NCI-H2107 (cell line): ENCODE measurements around the gene ZCCHC2.

Experiments
- DNase-seq: peaks from one replicate; lab custom pipeline; 2025; lab: John Stamatoyannopoulos, UW

The ZCCHC2 gene

DNA sequence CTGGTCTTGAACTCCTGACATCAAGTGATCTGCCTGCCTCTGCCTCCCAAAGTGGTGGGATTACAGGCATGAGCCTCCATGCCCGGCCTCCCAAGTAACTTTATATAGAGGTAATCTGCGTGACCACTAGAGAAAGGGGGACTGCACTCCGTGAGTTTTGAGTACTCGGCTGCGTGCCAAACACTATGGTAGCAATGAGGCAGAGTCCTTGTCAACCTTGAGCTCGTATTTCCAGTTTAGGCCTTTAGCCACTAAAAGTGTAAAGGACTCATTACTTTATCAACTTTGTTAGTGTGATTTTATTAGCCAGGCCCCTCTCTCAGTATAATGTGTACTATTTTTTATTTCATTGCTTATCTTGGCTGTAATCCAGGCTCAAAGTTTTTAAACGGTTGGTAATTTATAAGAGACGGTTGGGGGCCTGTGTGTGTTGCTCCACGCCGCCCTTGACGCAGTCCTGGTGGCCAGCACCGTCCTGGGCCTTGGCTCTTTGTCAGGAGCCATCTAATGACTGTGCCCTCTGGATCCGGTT lies 56.2 kb downstream of the ZCCHC2 start:
- DNase-seq, result no peak

DNA sequence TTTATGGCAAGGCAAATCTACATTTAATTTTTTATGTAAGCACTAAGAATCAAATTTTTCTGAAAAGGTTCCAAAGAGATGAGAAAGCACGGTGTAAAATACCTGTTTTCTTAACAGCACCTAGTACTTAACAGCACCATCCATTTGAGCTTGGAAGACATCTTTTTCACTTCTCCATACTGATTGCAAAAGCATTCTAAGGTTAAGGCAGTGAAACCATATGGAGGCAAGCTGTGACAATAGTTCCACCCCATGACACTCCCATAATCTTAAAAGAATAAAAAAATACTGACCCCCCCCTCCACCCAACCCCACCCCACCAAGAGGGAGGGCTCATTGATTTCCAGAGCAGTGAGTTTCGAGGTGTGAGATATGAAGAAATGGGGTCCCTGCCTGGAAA lies 60.6 kb downstream of the ZCCHC2 start:
- no peak for DNase-seq

DNA sequence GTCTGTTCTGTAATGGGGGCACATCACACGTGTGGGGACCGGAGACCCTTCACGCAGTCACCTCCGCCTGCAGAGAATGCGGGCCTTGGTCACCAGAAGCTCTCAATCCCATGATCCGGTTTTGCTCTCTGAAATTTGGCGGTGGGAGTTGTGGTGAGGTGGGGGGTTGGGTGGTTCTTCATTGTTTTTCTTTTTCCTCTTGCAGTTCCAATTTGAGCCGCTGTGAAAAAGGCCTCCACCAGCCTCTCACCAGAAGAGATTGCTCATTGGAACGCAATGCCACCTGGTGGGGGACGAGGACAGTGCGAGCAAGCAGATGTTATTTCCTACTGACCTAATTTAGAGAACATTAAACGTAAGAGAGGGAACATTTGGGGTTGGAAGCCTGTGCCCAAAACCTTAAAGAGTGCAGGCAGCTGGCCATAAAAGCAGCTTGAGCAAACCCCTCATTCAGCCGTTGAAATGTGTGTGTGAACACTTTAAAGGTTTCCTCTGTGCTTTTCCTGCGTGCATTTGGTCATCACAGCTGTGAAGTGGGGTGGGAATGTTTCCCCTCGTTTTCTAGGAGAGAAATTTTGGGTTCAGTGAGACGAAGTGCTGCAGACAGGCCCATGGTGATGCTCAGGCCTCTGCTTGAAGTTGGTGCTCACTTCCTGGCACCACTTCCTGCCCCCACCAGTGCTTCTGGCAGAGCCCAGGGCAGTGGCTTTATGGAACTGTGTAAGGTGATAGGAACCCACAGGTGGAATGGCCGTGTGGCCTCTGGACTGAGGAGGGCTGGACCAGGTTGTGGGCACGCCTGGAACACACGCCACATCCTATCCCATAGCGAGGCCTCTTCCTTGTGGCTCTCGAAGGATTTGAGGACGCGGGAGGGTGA lies 61.7 kb downstream of the ZCCHC2 start:
- DNase-seq, result peak; percentile 91

DNA sequence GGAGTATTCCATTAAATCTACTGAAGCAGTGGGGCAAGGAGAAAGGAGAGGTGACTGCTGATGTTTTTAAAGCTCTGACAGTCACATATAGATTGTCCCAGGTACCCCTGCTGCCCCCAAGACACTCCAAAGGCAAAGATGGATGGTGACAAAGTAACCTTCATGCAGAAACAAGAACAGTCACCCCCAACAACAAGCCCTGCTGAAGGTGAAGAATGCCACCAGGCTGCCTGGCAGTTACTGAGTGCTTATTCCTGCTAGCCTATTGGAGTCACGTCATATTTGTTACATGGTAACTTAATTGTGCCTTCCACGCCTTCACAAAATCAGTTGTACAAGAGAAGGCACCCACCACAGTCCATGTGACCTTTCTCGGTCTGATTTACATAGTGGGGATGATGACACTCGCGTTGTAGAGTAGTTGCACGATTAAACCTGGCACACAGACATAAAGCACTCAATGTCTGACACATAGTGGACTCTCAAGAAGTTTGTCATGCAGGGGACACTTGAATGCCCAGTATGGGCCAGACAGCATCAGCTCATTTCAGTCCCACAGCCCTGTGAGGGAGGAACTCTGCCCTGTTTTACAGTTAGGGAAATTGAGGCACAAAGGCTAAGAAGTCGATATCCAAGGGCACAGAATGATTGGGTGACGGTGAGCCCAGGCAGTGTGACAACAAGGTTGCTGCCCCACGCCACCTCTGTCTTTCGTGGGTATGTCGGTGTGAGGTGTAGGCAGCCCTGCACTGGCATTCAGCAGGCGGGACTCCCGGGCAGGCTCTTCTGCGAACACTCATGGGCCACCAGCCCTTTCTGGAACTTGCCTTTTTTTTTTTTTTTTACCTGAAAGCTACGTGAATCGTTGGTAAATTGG lies 62.7 kb downstream of the ZCCHC2 start:
- DNase-seq, result no peak

DNA sequence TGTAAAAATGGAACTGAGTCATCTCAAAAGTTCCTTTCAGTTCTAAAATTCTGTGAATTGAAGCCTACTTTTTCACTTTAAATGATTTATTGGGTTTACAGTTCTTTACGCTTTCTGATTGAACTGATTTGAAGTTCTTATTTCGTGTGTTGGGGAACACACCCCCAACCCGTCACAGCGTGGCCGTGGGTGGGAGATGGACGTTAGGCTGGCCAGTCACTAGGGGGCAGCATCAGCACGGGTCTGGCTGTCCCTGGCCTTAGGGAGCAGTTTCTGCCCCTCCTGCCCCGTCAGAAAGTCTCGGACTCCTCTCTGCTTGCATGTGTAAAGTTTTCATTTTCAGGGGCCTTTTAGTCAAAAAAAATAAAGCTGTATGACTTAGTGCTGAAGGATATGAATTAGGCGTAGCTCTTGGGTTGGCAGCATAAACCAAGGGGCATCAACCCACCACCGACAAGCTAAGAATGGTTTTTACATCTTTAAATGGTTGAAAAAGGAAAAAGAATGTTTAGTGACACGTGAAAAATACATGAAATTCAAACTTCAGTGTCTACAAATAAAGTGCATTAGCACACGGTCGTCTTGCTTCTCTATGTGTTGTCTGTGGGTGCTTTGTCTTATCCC lies 63.4 kb downstream of the ZCCHC2 start:
- DNase-seq, result peak; percentile 52

DNA sequence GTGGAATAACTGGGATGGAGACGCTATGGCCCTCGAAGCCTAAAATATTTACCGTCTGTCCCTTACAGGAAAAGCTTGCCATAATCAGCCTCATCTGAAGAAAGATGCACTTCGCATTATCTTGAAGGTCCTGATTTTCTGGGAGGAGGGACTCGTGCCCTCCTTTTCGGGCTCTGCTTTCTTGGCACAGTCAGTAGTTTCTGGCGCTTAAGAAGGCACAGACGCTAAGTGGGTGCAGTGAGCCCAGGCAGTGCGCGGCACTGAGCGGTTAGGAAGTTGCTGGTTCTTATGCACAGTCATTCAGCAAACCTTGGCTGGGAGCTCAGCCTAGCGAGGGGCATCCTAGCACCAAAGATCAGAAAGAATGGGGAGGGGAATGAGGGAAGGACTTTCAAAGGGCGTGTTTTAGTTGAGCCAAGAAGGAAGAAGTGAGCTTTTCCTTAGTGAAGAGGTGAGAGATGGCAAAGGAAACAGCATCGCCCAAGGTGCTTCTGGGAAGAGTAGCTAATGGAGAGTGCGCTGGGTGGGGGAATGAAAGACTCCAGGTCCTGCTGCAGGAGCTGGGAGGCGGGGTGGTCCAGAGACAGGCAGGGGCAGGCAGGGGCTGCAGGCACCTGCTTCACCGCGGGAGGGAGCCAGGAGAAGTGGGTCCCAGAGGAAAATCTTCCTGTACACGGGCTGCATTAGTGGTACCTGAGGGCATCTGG lies 64.1 kb downstream of the ZCCHC2 start:
- no peak for DNase-seq

DNA sequence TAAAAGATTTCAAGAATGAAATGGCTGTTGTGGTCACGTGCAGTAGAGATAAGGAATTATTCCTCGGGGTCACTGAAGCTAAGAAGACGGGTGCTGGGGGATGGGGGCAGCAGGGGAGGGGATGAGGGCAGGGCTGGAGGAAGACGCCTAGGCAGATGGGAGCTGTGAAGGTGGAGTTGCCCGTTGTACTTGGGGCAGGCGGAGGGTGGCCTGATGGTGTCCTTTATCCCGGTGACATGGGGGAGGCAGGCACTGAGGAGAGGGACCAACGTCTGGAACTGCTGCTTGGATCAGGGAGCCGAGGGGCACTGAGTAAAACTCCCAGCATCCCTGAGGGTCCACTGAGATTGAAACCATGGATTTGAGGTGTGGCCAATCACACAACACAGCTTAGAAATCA lies 64.9 kb downstream of the ZCCHC2 start:
- DNase-seq, result no peak

DNA sequence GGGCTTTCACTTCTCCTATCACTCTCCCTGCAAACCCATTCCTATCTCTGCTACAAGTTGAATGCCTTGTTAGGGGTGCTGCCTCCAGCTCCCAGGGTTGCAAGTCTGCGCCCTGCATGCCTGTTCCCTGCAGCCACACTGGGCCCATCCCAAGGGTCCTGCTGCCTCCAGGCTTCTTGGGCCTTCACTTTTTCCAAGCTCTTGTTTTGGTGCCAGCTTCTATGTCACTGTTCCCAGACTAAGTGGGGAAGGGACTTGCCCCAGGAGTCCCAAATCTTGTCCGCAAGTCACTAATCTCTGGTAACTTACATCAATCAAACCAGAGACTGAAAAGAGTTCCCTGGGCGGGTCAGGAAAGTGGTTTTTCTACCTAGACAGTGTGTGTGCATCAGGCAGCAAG lies 65.4 kb downstream of the ZCCHC2 start:
- DNase-seq, result no peak

DNA sequence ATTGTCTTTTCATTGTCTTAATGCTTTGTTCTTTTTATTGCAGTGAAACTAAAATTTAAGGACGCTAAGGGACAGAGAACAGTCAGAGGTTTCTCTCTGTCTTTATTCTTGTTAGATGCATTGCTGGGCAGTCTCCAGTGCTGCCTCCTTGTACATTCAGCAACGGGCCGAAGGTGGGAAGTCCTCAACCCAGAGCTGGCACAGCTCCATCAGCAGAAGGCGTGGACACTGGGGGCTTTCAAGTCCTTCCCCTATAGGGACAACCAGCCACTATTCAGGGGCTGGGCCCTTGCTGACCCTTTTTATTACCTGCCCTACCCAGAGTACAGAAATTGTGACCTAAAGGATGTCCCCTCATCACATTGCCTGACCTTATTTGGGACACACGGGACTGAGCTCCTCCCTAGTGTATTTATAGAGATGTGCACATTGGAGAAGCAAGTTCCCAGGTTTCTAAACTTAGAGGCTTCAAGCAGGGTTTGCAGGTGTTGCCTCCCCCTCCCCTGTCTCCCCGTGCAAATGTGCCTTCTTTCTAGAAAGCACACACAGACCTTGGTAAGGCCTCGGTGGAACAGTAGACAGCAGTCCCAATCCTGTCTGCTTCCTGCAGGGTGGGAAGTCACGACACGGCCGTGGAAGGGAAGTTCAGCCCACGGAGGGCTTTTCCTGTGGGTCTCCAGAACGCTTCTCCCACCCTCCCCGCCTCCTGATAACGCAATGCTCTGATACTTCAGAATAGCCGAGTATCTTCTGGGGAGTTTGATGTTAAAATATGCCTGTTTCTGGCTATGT lies 68.2 kb downstream of the ZCCHC2 start:
- DNase-seq, result no peak

DNA sequence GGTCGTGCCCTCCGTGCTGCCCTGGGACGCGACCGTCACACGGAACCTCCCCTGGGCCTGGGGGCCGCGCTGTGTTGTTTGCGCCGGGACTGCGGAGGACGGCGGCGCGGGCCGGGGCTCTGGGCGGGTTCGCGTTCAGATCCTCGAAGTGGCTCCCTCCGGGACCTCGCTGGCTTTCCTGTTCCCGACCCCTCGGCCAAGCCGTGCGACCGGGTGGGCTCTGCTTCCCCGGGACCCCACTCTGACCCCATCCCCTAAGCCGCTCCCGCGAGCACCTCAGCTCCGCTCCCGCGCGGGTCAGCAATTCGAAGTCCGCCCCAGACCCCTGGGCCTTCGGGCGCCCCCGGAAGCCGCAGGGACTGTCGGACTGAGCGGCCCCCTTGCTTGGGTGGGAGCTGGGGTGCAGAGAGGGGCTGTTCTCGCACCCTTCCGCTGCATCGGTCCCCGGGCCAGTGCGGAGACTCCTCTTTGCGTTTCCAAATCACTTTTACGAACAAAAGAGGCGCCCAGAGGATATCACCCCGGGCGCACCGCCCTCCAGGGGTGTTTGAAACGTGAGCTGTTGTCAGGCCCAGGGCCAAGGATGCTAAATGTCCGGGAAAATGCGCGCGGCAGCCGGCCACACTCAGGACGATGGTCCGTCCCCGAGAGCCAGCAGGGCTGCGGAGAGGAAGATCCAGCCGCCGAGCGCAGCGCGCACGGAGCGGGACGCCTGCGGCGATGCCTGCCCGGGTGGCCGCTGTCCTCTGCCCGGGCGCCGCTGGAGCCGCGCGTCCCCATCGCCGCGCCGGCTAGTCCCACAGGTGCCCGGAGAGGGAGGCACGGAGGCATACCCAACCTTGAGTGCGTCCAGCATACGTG lies 73.5 kb downstream of the ZCCHC2 start:
- no peak for DNase-seq

DNA sequence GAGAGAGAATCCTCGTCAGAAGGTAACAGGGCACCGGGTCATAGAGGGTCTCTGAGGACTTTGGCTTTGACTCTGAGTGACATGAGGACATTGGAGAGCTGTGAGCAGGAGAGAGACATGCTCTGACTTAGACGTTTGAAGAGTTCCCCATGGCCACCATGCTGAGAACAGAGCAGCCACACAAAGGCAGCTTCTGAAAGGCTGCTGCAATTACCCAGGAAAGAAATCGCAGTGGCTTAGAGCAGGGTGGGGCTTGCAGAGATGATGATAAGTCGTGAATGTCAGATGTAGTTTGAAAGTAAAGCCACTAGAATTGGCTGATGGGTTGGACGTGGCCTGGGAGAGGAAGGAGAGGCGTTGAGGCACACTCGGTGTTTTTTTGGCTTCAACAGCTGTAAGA lies 79.0 kb downstream of the ZCCHC2 start:
- DNase-seq, result no peak

DNA sequence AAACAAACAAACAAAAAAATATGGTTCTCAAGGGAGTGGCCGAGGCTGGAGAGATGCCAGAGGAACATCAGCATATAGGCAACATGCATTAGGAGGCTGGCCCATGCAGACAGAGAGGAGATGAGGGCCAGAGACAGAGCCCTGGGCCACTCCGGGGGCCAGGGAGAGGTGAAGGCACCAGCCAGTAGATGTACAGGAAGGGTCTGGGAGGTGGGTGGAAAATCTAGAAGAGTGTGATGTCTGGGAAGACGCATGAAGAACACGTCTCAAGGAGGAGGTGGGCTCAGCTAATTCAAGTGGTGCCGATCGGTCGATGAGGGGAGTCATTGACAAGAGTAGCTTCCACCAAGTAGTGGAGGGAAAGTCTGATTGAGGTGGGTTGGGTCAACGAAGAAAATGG lies 79.9 kb downstream of the ZCCHC2 start:
- no peak for DNase-seq

DNA sequence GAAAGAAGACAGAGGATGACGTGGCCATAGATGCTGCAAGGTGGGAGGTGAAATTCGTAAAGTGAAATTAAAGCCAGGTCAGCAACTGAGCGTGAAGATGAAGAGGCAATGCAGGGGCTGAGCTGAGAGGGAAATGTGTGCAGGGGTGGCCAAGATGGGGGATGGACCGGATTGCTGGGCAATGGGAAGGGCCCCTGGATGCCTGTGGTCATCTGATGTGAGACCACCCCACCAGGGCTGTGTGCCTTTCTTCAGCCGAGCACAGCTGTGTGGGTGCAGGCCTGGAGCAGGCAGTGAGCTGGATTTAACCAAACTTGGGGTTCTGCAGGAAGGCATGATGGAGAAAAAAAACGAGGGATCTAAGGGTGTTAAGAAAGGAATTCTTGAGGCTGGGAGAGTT lies 80.4 kb downstream of the ZCCHC2 start:
- no peak for DNase-seq

DNA sequence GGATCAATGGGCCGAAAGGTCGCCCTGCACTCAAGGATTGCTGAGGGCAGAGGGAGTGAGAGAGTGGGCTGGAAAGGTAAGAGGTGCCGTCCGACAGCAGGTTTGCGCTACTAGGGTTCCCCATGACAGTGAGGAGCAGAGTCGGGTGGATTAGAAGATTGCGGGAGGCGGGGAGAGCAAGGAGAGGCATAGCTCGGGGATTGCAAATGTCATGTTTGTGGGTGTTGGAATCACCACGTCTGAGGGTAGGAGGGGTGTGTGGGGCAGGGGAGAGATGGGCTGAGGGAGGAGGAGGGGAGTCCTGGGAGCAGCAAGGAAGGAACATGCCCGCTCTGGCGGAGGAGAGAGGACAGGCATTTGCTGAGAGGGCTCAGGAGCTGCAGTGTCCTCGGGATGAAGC lies 81.2 kb downstream of the ZCCHC2 start:
- DNase-seq, result no peak

DNA sequence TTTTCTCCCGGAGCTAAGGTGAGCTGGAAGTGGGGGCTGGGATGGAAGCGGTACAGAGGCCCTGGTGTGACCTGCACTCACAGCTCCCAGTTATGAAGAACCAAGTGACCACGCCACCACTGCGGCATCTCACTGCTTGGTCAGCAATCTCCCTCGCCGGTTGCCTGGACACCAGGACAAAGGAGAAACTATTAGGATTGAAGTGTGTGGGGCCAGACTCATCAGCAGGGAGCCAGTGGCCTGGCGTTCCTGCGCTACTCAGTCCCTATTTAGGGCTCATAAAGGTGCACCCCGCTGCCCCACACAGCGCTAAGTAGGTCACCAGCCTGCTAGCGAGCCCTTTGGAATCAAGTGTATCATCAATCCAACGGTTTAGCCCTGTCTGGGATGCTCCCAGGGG lies 82.9 kb downstream of the ZCCHC2 start:
- DNase-seq, result no peak

DNA sequence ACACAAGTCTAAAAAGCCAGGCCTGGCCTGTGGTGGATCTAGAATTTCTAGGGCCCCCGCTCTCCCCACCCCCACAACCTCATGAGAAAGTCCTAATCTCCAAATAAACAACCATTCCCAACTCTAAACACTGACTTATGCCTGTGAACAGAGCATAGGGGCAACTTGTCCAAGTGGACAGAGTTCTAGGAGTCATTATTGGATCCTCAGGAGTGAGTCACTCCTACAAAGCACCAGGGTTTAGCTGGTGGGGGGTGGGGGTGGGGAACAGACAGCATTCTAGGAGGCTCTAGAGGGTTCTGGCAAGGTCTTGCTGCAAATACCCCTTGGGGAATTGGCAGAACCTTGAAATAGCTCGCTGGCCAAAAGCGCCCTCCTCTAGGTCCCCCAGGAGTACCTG lies 83.3 kb downstream of the ZCCHC2 start:
- no peak for DNase-seq

DNA sequence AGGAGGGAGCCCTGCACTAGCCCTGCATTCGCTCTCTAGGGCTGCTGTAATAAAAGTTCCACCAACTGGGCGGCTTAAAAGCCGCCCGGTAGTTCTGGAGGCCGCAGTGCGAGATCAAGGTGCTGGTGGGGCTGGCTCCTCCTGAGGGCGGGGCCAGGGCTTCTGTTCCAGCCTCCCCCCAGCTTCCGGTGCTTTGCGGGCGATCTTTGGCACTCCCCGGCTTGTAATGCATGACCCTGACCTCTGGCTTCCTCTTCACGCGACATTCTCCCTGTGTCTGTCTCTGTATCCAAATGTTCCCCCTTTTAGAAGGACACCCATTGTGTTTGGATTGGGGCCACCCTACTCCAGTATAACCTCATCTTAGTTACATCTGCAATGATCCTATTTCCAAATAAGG lies 84.5 kb downstream of the ZCCHC2 start:
- no peak for DNase-seq

DNA sequence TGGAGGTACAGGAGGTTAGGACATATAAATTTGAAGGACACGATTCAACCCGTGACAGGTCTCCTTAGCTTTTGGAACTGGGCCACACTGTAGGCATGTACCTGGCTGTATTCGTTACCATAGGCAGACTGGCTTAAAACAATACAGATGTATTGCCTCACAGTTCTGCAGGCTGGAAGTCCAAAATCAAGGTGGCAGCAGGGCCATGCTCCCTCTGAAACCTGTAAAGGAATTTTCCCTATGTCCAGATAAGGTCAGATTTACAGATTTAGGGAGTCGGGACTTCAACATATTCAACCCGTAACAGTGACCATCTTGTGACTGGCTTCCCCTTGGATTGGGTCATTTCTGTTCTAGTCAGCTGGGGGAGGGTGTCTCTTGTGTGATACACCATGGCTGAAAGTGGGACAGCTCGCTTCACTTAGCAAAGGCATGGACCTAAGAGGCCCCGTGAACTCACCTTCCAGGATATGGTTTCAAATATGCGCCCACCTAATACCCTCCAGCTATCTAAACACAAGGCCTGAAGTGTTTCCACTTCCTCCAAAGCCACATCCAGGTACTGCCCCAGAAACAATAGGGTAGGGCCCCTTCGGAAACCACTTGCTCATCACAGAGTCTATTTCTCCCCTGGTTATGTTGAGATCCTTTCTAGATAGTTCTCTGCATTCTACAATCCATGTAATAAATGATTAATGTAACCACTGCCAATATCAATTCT lies 85.0 kb downstream of the ZCCHC2 start:
- no peak for DNase-seq

DNA sequence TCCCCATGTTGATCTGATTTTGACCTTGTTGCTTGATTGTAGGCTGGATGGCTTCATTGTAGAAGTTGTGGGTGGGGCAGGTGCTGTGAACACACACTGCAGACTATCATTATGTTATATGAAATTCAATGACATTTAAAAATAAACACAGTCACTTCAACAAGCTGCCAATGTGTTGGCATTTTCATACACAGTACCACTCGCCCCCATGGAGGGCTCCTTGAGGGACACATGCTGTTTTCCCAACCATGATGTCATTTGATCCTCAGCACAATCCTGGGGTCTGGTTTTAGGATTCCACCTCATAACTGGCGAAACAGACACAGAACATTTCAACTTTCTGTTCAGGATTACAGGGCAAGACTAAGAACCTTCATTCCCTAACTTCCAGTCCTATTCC lies 86.9 kb downstream of the ZCCHC2 start:
- DNase-seq, result no peak

DNA sequence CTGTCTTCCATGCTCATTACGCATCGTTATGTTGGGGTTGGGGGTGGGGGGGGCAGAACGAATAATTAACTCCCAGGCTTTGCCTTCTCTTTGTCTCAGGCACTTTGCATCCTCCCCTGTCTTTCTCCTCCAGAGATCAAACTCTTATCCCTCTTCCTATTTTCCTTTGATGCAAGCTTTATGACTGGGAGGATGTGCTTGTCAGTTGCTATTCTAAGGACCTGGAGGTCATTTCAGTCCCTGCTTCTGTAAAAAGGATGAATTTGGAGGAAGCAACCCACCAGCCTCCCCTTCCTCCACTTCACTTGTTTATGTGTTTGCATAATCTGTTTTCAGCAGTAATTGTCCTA lies 87.5 kb downstream of the ZCCHC2 start:
- no peak for DNase-seq
